ENCODE measurements around the gene CLCA2.

Gene CLCA2

GRCh38 chr1:86503406-86504136 lies 79.6 kb downstream of the CLCA2 start:
- ATAC-seq, result peak; percentile 68; the same call in 2 of the 3 replicates
- no peak for TF ChIP-seq ZNF70 (CRISPR knock-in tag; IDR thresholded peaks at IDR 0.05)

- ATAC-seq, result no peak
- TF ChIP-seq SNAI2 (CRISPR knock-in tag; IDR thresholded peaks at IDR 0.05), result no peak
- no peak for TF ChIP-seq CREB5 (CRISPR knock-in tag; IDR thresholded peaks at IDR 0.05; ENCODE audit: low read depth)
- no peak for TF ChIP-seq BACH2 (CRISPR knock-in tag; IDR thresholded peaks at IDR 0.05; ENCODE audit: borderline replicate concordance)
- TF ChIP-seq PATZ1 (CRISPR knock-in tag; IDR thresholded peaks at IDR 0.05; ENCODE audit: borderline replicate concordance), result no peak
- no peak for TF ChIP-seq ZNF565 (CRISPR knock-in tag; conservative IDR thresholded peaks at IDR 0.05; ENCODE audit: low read depth)
- no peak for TF ChIP-seq CSDC2 (CRISPR knock-in tag; IDR thresholded peaks at IDR 0.05)
- TF ChIP-seq CSRNP3 (CRISPR knock-in tag; IDR thresholded peaks at IDR 0.05), result no peak
- no peak for TF ChIP-seq OSR1 (CRISPR knock-in tag; IDR thresholded peaks at IDR 0.05)
These were observed 80.1 kb downstream of the CLCA2 start for GRCh38 chr1:86504137-86504479.

GRCh38 chr1:86504895-86505563 lies 81.1 kb downstream of the CLCA2 start:
- TF ChIP-seq PPARA (CRISPR knock-in tag; IDR thresholded peaks at IDR 0.05; ENCODE audit: borderline replicate concordance) (no peak), ISL1 (CRISPR knock-in tag; IDR thresholded peaks at IDR 0.05) (no peak), PATZ1 (CRISPR knock-in tag; IDR thresholded peaks at IDR 0.05; ENCODE audit: borderline replicate concordance) (no peak), CSDC2 (CRISPR knock-in tag; IDR thresholded peaks at IDR 0.05) (no peak), TOX (CRISPR knock-in tag; IDR thresholded peaks at IDR 0.05; ENCODE audit: borderline replicate concordance) (no peak), POU6F1 (CRISPR knock-in tag; IDR thresholded peaks at IDR 0.05; ENCODE audit: borderline replicate concordance, low read depth) (no peak), RARB (CRISPR knock-in tag; IDR thresholded peaks at IDR 0.05) (no peak), BACH2 (CRISPR knock-in tag; IDR thresholded peaks at IDR 0.05; ENCODE audit: borderline replicate concordance) (no peak), TCF4 (CRISPR knock-in tag; IDR thresholded peaks at IDR 0.05; ENCODE audit: borderline replicate concordance) (no peak), SNAI2 (CRISPR knock-in tag; IDR thresholded peaks at IDR 0.05) (no peak), ZNF70 (CRISPR knock-in tag; IDR thresholded peaks at IDR 0.05) (no peak)
- ATAC-seq, result no peak

GRCh38 chr1:86505564-86505902 lies 81.6 kb downstream of the CLCA2 start:
- TF ChIP-seq CSRNP3 (CRISPR knock-in tag; IDR thresholded peaks at IDR 0.05) (no peak), ARNTL (CRISPR knock-in tag; IDR thresholded peaks at IDR 0.05; ENCODE audit: borderline replicate concordance, low read depth) (no peak), TSHZ2 (CRISPR knock-in tag; IDR thresholded peaks at IDR 0.05) (no peak), GLIS3 (CRISPR knock-in tag; IDR thresholded peaks at IDR 0.05) (no peak), OSR1 (CRISPR knock-in tag; IDR thresholded peaks at IDR 0.05) (no peak), CREB5 (CRISPR knock-in tag; IDR thresholded peaks at IDR 0.05; ENCODE audit: low read depth) (no peak)
- ATAC-seq, result no peak

Data from SK-N-SH treated with all-trans-retinoic acid at 6 μM for 48 hours (cell line).